A172 (cell line): ENCODE results near the gene XRRA1. TPM values are rescaled to one million over a fixed set of nuclear protein-coding genes. Genes with fewer than 3 reads are reported as not detected.
"Not testable (repeated sequence)": the region's sequence is repeated elsewhere in the genome, so short reads cannot be mapped to it uniquely, and the experiment has no call there.

Experiments used
- DNase-seq: peaks from one replicate; pipeline ENCODE4 v3.0.0-alpha.2; 2015; ENCODE audit warnings: low spot score
- total RNA-seq: library from RNA; depleted of rRNA; stranded (reverse); fragments of >200 nt; shearing (Covaris generic); gene quantifications from 2 replicates; pipeline ENCODE4 v1.2.3, GENCODE V29; 2014; rRNA removed

The XRRA1 gene, protein sequence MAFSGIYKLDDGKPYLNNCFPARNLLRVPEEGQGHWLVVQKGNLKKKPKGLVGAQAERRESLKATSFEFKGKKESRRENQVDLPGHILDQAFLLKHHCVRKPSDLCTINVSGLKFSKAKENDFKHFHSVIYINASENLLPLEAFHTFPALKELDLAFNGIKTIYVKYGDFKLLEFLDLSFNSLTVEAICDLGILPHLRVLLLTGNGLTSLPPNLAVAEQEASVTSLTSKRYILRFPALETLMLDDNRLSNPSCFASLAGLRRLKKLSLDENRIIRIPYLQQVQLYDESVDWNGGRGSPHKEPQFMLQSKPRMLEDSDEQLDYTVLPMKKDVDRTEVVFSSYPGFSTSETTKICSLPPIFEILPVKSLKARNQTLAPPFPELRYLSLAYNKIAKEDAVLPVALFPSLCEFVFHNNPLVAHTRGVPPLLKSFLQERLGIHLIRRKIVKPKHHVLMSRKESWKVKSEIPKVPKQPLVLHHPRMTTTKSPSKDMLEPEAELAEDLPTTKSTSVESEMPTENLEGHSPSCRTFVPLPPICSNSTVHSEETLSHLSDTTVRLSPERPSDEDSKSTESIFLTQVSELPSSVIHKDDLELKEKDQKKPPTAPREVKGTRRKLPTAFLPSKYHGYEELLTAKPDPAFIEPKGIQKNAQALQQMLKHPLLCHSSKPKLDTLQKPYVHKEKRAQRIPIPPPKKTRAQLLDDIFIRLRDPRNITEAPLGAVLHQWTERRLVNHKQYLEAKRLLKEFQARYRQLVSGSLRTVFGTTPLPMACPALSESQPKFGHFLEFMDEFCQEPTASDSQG
- 13.2 and 27.3 TPM in 2 replicates for total RNA-seq

GRCh38 chr11:74948898-74949752, at the start of gene XRRA1, which contains the start of gene SPCS2:
Gene XRRA1, minus strand, starts transcription at chr11:74949091. Its CDS starts 8,213 bp downstream, at chr11:74940878.
Gene SPCS2, plus strand, starts transcription at chr11:74949266. Its CDS starts 20 bp downstream, at chr11:74949286.
- peak; percentile 95 for DNase-seq

- DNase-seq = no peak
These were observed 44.0 kb upstream of the XRRA1 start for GRCh38 chr11:74992852-74993251.

DNA sequence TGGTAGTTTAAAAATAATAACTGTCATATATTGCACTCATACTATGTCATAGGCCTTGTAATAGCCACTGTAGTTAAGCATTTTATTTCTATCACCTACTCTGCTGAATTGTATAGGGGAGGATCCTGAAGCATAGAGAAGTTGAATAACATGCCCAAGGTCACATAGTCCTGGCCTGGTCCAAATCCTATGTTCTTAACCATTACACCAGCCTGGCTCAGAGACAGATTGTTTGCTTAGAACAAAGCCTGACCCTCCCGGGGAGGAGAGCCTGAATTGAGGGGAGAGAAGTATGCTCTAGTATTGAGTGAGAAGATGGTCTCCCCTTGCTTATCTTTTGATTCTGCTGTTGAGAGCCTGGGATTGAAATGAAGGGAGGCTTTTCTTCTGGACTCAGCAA, 42.0 kb upstream of the XRRA1 start:
- no peak for DNase-seq

- not testable (repeated sequence) for DNase-seq
These were observed 41.3 kb upstream of the XRRA1 start for GRCh38 chr11:74990150-74990549.

DNA sequence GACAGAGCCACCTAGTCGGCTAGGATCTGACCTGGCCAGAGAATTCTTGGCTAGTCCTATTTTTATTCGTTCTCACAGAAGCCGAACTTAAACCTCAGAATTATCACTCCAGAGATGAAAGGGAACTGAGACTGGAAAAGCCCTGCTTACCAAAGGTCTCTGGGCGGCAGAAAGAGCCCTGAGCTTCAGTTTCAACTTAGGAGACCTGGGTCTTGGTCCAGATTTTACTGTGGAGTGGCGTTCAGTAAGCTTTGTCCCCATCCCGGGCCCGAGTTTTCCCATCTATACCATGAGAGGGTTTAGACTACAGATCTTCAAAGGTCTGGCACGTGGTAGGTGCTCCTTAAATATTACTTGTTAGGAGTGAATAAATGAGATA, 40.4 kb upstream of the XRRA1 start:
- DNase-seq = peak; percentile 27

DNA sequence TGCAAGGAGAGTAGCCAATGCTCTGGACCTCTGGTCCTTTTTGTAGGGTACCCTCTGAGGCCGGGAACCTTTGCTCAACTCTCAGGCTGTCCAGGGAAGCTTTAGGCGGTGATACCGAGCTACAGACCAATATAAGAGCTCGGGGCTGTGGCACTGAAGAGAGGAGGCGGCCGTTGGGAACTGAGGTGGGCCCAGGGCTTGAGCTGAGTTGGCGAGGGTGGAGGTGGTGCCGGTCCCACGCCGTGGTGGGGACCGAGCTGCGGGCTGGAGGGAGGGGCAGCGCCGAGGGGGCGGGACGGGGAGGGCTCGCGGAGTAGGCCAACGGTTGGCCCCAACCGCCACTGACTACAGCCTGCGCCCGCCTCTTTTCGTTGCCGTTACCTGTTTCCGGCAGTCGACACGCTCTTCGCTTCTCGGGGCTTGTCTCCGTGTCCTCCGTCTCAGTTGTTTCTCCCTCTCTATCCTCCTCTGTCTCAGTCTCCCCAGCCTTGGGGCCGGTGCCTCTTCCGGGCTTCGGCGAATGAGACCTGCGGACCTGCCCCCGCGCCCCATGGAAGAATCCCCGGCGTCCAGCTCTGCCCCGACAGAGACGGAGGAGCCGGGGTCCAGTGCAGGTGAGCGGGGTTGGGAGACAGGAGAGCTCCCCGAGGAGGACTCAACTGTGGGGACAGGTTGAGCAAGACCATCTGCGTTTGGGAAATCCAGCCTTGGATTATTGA, 39.8 kb upstream of the XRRA1 start, which contains the start of gene NEU3:
NEU3 (plus strand) TSS at position 393 of the 719 bp plus-strand sequence; CDS start at position 521, 128 bp downstream.
- DNase-seq = peak; percentile 82

DNA sequence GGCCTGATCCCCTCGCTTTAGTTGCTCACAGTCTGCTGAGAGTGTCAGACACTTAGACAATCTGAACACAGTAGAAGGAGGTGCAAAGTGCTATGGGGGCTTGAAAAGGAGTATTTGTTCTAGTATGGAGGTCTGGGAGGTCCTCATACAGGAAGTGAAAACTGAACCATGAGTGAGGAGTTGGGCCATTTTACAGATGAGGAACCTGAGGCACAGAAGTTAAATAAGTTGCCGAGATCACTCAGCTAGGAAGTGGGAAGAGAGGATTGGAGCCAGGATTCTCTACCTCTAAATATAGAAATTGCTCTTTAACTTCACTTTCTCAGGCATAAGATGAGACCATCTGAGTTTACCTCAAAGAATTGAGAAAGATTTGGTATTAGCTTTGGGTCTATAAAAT, 35.8 kb upstream of the XRRA1 start:
- DNase-seq = no peak

- DNase-seq = no peak
These were observed 35.2 kb upstream of the XRRA1 start for GRCh38 chr11:74984070-74984469.

DNA sequence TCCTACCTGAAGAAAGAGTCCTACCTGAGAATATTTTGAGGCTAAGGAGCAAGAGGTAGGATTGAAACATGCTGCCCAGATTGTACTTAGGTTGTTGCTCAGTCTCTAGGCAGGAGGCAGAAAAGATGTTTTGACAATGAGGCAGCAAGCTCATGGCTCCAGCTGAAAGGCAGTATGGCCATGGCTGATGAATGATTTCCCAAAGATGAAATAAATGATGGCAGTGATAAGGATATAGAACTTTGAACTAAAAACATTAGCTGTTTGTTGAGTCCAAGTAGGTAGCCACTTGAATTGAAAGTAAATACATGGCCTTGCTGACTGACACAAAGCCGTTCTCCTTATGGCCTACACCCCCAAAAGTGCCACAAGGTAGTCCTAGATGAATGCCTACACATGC, 33.0 kb upstream of the XRRA1 start:
- DNase-seq = no peak

- no peak for DNase-seq
These were observed 31.7 kb upstream of the XRRA1 start for GRCh38 chr11:74980634-74981033.

GRCh38 chr11:74978041-74978440, 29.1 kb upstream of the XRRA1 start:
- DNase-seq = no peak

GRCh38 chr11:74971424-74971823, 22.5 kb upstream of the XRRA1 start:
- no peak for DNase-seq

DNA sequence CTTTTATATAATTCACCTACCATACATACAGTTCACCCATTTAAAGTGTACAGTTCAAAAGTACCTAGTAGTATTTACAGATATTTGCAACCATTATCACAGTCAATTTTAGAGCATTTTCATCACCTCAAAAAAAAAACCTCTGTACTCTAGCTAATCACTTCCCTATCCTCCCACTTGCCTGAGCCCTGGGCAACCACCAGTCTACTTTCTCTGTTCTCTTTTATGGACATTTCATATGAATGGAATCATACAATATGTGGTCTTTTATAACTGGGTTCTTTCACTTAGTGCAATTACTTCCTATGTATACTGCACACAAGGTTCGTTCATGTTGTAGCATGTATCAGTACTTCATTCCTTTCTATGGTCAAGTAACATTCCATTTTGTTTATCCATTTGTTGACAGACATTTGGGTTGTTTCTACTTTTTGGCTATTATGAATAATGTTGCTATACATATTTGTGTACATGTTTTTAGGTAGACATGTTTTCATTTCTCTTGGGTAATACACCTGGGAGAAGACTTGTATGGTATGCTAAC, 22.0 kb upstream of the XRRA1 start:
- DNase-seq = no peak

DNA sequence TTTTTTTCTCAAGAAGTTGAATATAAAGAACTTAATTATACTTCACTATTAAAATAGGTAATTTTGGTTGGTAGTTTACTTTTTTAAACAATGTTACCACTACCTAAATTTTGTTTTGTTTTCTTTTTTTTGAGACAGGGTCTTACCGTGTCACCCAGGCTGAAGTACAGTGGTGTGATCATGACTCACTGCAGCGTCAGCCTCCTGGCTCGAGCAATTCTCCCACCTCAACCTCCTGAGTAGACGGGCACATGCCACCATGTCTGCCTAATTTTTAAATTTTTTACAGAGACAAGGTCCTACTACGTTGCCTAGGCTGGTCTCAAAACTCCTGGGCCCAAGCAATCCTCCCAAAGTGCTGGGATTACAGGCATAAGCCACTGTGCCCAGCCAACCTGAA, 17.8 kb upstream of the XRRA1 start:
- peak; percentile 59 for DNase-seq

DNA sequence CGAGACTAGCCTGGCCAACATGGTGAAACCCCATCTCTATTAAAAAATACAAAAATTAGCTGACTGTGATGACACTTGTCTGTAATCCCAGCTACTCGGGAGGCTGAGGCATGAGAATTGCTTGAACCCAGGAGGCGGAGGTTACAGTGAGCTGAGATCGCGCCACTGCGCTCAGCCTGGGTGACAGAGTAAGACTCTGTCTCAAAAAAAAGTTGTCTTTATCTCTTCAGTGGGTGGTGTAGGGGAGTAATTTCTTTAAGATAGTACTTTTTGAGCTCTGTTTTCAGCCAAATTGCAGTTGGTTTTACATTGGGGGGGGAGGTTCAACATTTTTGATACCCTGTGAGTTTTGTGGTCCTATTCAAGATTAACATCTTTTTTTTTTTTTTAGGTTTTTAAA, 11.2 kb upstream of the XRRA1 start:
- DNase-seq = not testable (repeated sequence)

GRCh38 chr11:74957937-74958629, 9.2 kb upstream of the XRRA1 start:
- DNase-seq = no peak

GRCh38 chr11:74956397-74957015, 7.6 kb upstream of the XRRA1 start:
- no peak for DNase-seq

DNA sequence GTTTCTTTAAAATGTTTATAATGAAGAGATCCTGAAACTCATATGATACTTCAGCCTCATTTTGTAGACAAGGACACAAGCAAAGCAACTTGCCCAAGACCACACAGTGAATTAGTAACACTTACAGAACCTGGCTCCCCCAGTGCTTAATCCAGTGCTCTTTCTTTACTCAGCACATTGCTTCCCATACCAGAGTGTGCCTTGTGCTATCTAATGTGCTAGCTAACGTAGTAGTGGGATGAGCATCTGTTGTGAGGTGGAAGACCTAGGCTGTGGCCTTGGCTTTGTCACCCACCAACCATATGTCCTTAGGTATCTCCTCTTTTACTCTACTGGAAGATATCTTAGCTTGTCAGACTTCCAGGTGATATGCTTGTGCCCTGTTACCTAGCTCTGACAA, 5.3 kb upstream of the XRRA1 start:
- no peak for DNase-seq

GRCh38 chr11:74953451-74953850, 4.6 kb upstream of the XRRA1 start:
- DNase-seq = no peak

- DNase-seq = no peak
These were observed 3.9 kb upstream of the XRRA1 start for GRCh38 chr11:74952752-74953151.
